PFSK-1 (cell line): ENCODE data around the gene KCMF1.

Source experiments
- FOXP2 ChIP-seq: optimal IDR thresholded peaks from 2 replicates; pipeline ENCODE3; 2011; ENCODE audit warnings: borderline replicate concordance, control low read depth, inconsistent platforms; ENCODE audit not compliant: insufficient read depth; ENCODE audit errors: extremely low read length, extremely low read depth
- POLR2AphosphoS5 ChIP-seq: IDR thresholded peaks from 2 replicates; pipeline ENCODE4 v1.6.1; 2012; ENCODE audit warnings: low read depth, mild to moderate bottlenecking, control low read depth, low read length, moderate library complexity
- SIN3A ChIP-seq: IDR thresholded peaks from 2 replicates; pipeline ENCODE4 v1.6.1; 2012; ENCODE audit warnings: mild to moderate bottlenecking, low read length, moderate library complexity, borderline replicate concordance; ENCODE audit not compliant: insufficient read depth
- TAF1 ChIP-seq: IDR thresholded peaks from 2 replicates; pipeline ENCODE4 v1.6.1; 2012; ENCODE audit warnings: low read length, control low read depth, borderline replicate concordance; ENCODE audit not compliant: insufficient read depth
- TF ChIP-seq, protein P1 (sequence below), 2 experiments: IDR thresholded peaks; 2 replicates each; pipeline versions ENCODE4 v1.6.1 to v1.8.0; 2011 to 2012; ENCODE audit warnings: low read depth in 2 of 2, low read length in 2 of 2, control low read depth in 1 of 2, inconsistent platforms in 1 of 2, mild to moderate bottlenecking in 1 of 2, moderate library complexity in 1 of 2; ENCODE audit not compliant: insufficient read depth in 1 of 2

Gene KCMF1

DNA sequence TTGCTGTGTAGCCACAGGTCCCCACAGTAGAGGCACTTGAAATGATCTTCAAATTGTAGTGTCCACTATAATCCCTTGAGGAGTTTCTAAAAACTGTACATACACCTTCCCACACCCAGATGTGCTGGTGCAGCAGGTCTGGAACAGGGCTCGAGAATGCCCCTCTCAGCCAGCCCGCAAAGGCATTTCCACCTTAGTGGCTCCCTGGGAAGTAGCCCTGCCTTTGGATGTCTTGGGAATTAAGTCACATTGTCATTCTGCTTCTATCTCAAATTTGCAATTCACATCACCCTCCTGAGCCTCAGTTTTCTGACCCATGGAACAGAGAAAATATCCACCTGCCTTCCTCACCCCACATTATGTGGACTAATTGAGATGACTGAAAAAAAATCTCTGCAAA lies 118.0 kb downstream of the KCMF1 start:
- TF ChIP-seq SIN3A: no peak
- TF ChIP-seq FOXP2: no peak
- TF ChIP-seq, protein P1, sequence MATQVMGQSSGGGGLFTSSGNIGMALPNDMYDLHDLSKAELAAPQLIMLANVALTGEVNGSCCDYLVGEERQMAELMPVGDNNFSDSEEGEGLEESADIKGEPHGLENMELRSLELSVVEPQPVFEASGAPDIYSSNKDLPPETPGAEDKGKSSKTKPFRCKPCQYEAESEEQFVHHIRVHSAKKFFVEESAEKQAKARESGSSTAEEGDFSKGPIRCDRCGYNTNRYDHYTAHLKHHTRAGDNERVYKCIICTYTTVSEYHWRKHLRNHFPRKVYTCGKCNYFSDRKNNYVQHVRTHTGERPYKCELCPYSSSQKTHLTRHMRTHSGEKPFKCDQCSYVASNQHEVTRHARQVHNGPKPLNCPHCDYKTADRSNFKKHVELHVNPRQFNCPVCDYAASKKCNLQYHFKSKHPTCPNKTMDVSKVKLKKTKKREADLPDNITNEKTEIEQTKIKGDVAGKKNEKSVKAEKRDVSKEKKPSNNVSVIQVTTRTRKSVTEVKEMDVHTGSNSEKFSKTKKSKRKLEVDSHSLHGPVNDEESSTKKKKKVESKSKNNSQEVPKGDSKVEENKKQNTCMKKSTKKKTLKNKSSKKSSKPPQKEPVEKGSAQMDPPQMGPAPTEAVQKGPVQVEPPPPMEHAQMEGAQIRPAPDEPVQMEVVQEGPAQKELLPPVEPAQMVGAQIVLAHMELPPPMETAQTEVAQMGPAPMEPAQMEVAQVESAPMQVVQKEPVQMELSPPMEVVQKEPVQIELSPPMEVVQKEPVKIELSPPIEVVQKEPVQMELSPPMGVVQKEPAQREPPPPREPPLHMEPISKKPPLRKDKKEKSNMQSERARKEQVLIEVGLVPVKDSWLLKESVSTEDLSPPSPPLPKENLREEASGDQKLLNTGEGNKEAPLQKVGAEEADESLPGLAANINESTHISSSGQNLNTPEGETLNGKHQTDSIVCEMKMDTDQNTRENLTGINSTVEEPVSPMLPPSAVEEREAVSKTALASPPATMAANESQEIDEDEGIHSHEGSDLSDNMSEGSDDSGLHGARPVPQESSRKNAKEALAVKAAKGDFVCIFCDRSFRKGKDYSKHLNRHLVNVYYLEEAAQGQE (IDR thresholded peaks at IDR 0.05; ENCODE audit: insufficient read depth in 1 of 2, low read depth in 2 of 2, low read length in 2 of 2): no peak
- TF ChIP-seq POLR2AphosphoS5: no peak
- no peak for TF ChIP-seq TAF1

DNA sequence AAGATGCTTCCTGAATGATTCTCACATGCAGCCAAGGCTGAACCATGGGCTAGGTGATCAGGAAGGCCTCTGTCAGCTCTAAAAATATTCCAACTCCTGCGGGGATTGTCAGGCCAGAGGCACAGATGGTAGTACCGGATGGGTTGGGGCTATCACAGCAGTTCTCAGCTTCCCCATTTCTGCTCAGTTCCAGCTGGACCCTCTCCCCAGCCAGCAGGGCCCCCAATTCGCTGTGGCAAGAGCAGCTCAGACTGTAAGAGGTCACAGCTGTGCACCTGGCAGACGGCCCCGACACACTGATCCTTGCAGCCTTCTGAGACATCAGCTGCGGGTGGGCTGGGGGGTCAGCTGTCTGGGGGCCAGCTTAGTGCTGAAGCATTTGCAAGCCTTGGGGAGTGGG lies 118.6 kb downstream of the KCMF1 start:
- TF ChIP-seq TAF1 (no peak), POLR2AphosphoS5 (no peak)
- TF ChIP-seq, protein P1 (IDR thresholded peaks at IDR 0.05; ENCODE audit: insufficient read depth in 1 of 2, low read depth in 2 of 2, low read length in 2 of 2): no peak

DNA sequence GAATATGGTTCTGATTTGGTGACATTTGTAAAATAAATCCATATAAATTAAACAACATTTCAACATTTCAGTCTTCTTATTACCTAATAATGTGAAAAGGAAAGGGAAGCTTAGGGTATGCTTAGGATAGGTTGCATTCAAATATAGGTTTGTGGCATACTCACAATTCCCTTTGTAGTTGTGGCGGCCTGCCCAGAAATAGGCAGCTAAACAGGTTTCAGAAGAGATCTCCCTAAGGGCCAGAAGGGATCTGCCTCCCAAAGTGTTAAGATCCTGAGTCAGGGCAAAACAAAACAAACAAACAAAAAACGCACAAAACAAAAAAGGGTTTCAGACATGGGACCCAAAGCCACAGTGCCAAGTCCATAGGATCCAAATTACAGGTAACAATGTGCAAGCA lies 120.9 kb downstream of the KCMF1 start:
- TF ChIP-seq TAF1: no peak
- TF ChIP-seq POLR2AphosphoS5: no peak
- TF ChIP-seq FOXP2: no peak
- TF ChIP-seq, protein P1 (IDR thresholded peaks at IDR 0.05; ENCODE audit: insufficient read depth in 1 of 2, low read depth in 2 of 2, low read length in 2 of 2): no peak
- no peak for TF ChIP-seq SIN3A

DNA sequence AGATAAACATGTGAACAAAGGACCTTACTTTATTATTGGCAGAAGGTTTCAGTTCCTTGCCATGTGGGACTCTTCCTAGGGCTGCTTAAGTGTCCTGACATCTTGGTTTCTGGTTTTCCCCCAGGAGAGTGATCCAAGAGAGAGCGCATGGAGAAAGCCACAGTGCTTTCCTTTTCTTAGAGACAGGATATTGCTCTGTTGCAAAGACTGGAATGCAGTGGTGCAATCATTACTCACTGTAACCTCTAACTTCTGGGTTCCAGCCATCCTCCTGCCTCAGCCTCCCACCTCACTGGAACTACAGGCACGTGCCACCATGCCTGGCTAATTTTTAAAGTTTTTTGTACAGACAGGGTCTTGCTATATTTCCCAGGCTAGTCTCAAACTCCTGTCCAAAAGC lies 124.1 kb downstream of the KCMF1 start:
- TF ChIP-seq TAF1 (no peak), POLR2AphosphoS5 (no peak), SIN3A (no peak), FOXP2 (no peak)
- TF ChIP-seq, protein P1 (IDR thresholded peaks at IDR 0.05; ENCODE audit: insufficient read depth in 1 of 2, low read depth in 2 of 2, low read length in 2 of 2): no peak

DNA sequence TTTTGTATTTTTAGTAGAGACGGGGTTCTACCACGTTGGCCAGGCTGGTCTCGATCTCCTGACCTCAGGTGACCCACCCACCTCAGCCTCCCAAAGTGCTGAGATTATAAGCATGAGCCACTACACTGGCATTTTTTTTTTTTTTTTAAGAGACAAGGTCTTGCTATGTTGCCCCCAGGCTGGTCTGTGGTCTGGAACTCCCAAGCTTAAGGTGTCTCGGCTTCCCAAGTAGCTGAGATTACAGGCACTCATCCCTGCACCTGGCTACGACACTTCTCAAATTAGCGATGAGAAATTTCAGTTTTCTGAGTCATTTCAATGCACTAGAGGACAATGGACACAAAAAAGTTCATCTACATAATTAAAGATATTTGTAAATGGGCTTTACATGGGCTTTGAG lies 125.7 kb downstream of the KCMF1 start:
- TF ChIP-seq TAF1 (no peak), FOXP2 (no peak), POLR2AphosphoS5 (no peak), SIN3A (no peak)
- TF ChIP-seq, protein P1 (IDR thresholded peaks at IDR 0.05; ENCODE audit: insufficient read depth in 1 of 2, low read depth in 2 of 2, low read length in 2 of 2): no peak
